Glutamatergic neuron (in vitro differentiated cells): ENCODE data around the gene CELA2A. TPM values are rescaled to one million over a fixed set of nuclear protein-coding genes. Genes with fewer than 3 reads are reported as not detected.
"Not testable (repeated sequence)": the region's sequence is repeated elsewhere in the genome, so short reads cannot be mapped to it uniquely, and the experiment has no call there.

Source experiments
- DNase-seq: peaks from one replicate; pipeline ENCODE4 v3.0.0; 2022
- H3K27ac Mint-ChIP-seq: one replicate; pipeline ENCODE4 v1.8.0; 2020; ENCODE audit warnings: mild to moderate bottlenecking, mixed read lengths, inconsistent platforms; ENCODE audit not compliant: unreplicated experiment
- H3K27me3 Mint-ChIP-seq: one replicate; pipeline ENCODE4 v1.8.0; 2020; ENCODE audit warnings: mild to moderate bottlenecking, moderate library complexity, mixed read lengths, inconsistent platforms; ENCODE audit not compliant: unreplicated experiment
- H3K36me3 Mint-ChIP-seq: one replicate; pipeline ENCODE4 v1.8.0; 2020; ENCODE audit warnings: mild to moderate bottlenecking, mixed read lengths, inconsistent platforms; ENCODE audit not compliant: unreplicated experiment
- H3K4me1 Mint-ChIP-seq: one replicate; pipeline ENCODE4 v1.8.0; 2020; ENCODE audit warnings: mild to moderate bottlenecking, low read depth, mixed read lengths, inconsistent platforms; ENCODE audit not compliant: unreplicated experiment
- H3K4me3 Mint-ChIP-seq: one replicate; pipeline ENCODE4 v1.8.0; 2020; ENCODE audit warnings: mild to moderate bottlenecking, mixed read lengths, inconsistent platforms; ENCODE audit not compliant: unreplicated experiment
- H3K9me3 Mint-ChIP-seq: one replicate; pipeline ENCODE4 v1.8.0; 2020; ENCODE audit warnings: mild to moderate bottlenecking, moderate library complexity, mixed read lengths, inconsistent platforms; ENCODE audit not compliant: unreplicated experiment
- CTCF ChIP-seq: fragments of 200-600 bp; sonication (generic); IDR thresholded peaks from one replicate; pipeline ENCODE4 v1.5.0; 2021; ENCODE audit not compliant: partially characterized antibody, unreplicated experiment
- total RNA-seq: library from RNA; stranded (reverse); fragmentation: NEBNext Ultra II Directional; extraction: Animal tissue kit (Norgen Biotek cat#: 25700); gene quantifications from one replicate; pipeline ENCODE4 v1.2.1, GENCODE V29; 2021; ENCODE audit not compliant: unreplicated experiment

Gene CELA2A
- total RNA-seq, 1 donor from 2014 or later = not detected

GRCh38 chr1:15513192-15513591 is 56.7 kb downstream of the CELA2A start:
- Mint-ChIP-seq H3K27ac (no peak overlapping the region), H3K4me3 (no peak overlapping the region), H3K27me3 (peaks cover 4% of the 10 kb centered on the region), H3K36me3 (no peaks in the 10 kb centered on the region), H3K9me3 (peaks cover 3% of the 10 kb centered on the region), H3K4me1 (no peaks in the 10 kb centered on the region)
- no peak for TF ChIP-seq CTCF
- DNase-seq = no peak

GRCh38 chr1:15513919-15514318 is 57.4 kb downstream of the CELA2A start:
- no peak for DNase-seq
- Mint-ChIP-seq H3K4me1 (no peaks in the 10 kb centered on the region), H3K27ac (no peak overlapping the region), H3K36me3 (no peaks in the 10 kb centered on the region), H3K4me3 (no peak overlapping the region), H3K9me3 (peaks cover 3% of the 10 kb centered on the region), H3K27me3 (peaks cover 4% of the 10 kb centered on the region)
- no peak for TF ChIP-seq CTCF

GRCh38 chr1:15514557-15514956 is 58.0 kb downstream of the CELA2A start:
- H3K36me3 Mint-ChIP-seq, H3K4me1 Mint-ChIP-seq, H3K27me3 Mint-ChIP-seq, H3K27ac Mint-ChIP-seq, H3K4me3 Mint-ChIP-seq, H3K9me3 Mint-ChIP-seq, DNase-seq: not testable (repeated sequence)

- Mint-ChIP-seq H3K27me3 (peaks cover 4% of the 10 kb centered on the region), H3K4me3 (no peak overlapping the region), H3K4me1 (no peaks in the 10 kb centered on the region), H3K27ac (no peak overlapping the region), H3K9me3 (peaks cover 3% of the 10 kb centered on the region), H3K36me3 (peaks cover 4% of the 10 kb centered on the region)
- no peak for DNase-seq
- no peak for TF ChIP-seq CTCF
Observed at GRCh38 chr1:15515022-15515663, 58.6 kb downstream of the CELA2A start.

GRCh38 chr1:15519625-15520024 is 63.1 kb downstream of the CELA2A start:
- Mint-ChIP-seq H3K27ac (no peak overlapping the region), H3K9me3 (peaks cover 2% of the 10 kb centered on the region), H3K36me3 (peaks cover 4% of the 10 kb centered on the region), H3K27me3 (peaks cover 2% of the 10 kb centered on the region), H3K4me1 (peaks cover 3% of the 10 kb centered on the region), H3K4me3 (no peak overlapping the region)
- TF ChIP-seq CTCF = no peak
- DNase-seq = no peak

- H3K36me3 Mint-ChIP-seq, H3K4me3 Mint-ChIP-seq, H3K4me1 Mint-ChIP-seq, H3K27ac Mint-ChIP-seq, DNase-seq, H3K27me3 Mint-ChIP-seq, H3K9me3 Mint-ChIP-seq: not testable (repeated sequence)
Observed at GRCh38 chr1:15521206-15521906, 64.8 kb downstream of the CELA2A start.
